Ascending aorta (tissue), 2 donors: ENCODE data around the gene CYFIP2. TPM values are rescaled to one million over a fixed set of nuclear protein-coding genes. Genes with fewer than 3 reads are reported as not detected.
A peak's percentile ranks its signal among the peaks of the same experiment; 100 is the strongest.

Experiments
- DNase-seq, 2 donors: peaks; one replicate each; pipeline ENCODE4 v3.0.0-alpha.2; 2019; ENCODE audit warnings: low spot score in 2 of 2
- H3K27ac ChIP-seq, 2 donors: fragments of 200-600 bp; sonication (generic); one replicate each; pipeline ENCODE4 v1.5.1; 2016 to 2017; ENCODE audit warnings: mild to moderate bottlenecking in 1 of 2
- H3K27me3 ChIP-seq: fragments of 200-600 bp; sonication (generic); one replicate; pipeline ENCODE4 v1.5.1; 2017
- H3K36me3 ChIP-seq, 2 donors: fragments of 200-600 bp; sonication (generic); one replicate each; pipeline ENCODE4 v1.5.1; 2016
- H3K4me1 ChIP-seq, 2 donors: fragments of 200-600 bp; sonication (generic); one replicate each; pipeline ENCODE4 v1.5.1; 2016 to 2017; ENCODE audit warnings: mild to moderate bottlenecking in 1 of 2
- H3K4me3 ChIP-seq, 2 donors: fragments of 200-600 bp; sonication (generic); one replicate each; pipeline ENCODE4 v1.5.1; 2016 to 2017; ENCODE audit warnings: mild to moderate bottlenecking in 1 of 2
- H3K9me3 ChIP-seq, 2 donors: fragments of 200-600 bp; sonication (generic); one replicate each; pipeline ENCODE4 v1.5.1; 2016
- CTCF ChIP-seq, 3 experiments: fragments of 200-600 bp in 2 of 3; fragments of 450-650 bp in 1 of 3; sonication (generic) in 2 of 3; IDR thresholded peaks; one replicate each; pipeline ENCODE4 v1.5.1; 2016 to 2019; ENCODE audit warnings: antibody characterized with exemption in 3 of 3, mild to moderate bottlenecking in 1 of 3, moderate library complexity in 1 of 3
- intact Hi-C: fragments of 100-400 bp; cut with DNase I; formaldehyde crosslinking; loops from one replicate; pipeline ENCODE4 v1.15.1; 2023
- total RNA-seq: library from RNA; depleted of rRNA; stranded (reverse); fragments of >200 nt; gene quantifications from one replicate; pipeline ENCODE4 v1.1.0, GENCODE V29; 2016

Gene CYFIP2
- total RNA-seq, 1 donor from 2014 or later: 78.1 TPM

GRCh38 chr5:157362502-157362901 lies 96.6 kb downstream of the CYFIP2 start:
- H3K27me3 ChIP-seq: no peaks in the 10 kb centered on the region
- no peaks in the 10 kb centered on the region for H3K9me3 ChIP-seq
- no peak overlapping the region for H3K27ac ChIP-seq
- intact Hi-C loops: no loop called here
- H3K36me3 ChIP-seq: peaks cover 0 to 32% of the 10 kb centered on the region in 2 donors
- DNase-seq: no peak
- H3K4me3 ChIP-seq: no peak overlapping the region
- peaks cover 0 to 3% of the 10 kb centered on the region in 2 donors for H3K4me1 ChIP-seq
- no peak for TF ChIP-seq CTCF (IDR thresholded peaks at IDR 0.05)

GRCh38 chr5:157362982-157363381 lies 97.1 kb downstream of the CYFIP2 start:
- peaks cover 0 to 32% of the 10 kb centered on the region in 2 donors for H3K36me3 ChIP-seq
- H3K4me1 ChIP-seq: peaks cover 0 to 3% of the 10 kb centered on the region in 2 donors
- H3K27me3 ChIP-seq: no peaks in the 10 kb centered on the region
- H3K27ac ChIP-seq: no peak overlapping the region
- no peaks in the 10 kb centered on the region for H3K9me3 ChIP-seq
- TF ChIP-seq CTCF (IDR thresholded peaks at IDR 0.05): no peak
- no peak for DNase-seq
- intact Hi-C loops: no loop called here
- H3K4me3 ChIP-seq: no peak overlapping the region

GRCh38 chr5:157365732-157366131 lies 99.8 kb downstream of the CYFIP2 start:
- peaks cover 0 to 14% of the 10 kb centered on the region in 2 donors for H3K36me3 ChIP-seq
- intact Hi-C loops: loop anchor here (1.0 to 5.0 kb wide), 4 partner anchors 17 to 377 kb away; partner anchors contain the start of gene LSM11
- TF ChIP-seq CTCF (IDR thresholded peaks at IDR 0.05): no peak
- no peaks in the 10 kb centered on the region for H3K27me3 ChIP-seq
- H3K4me3 ChIP-seq: no peak overlapping the region
- no peak overlapping the region for H3K27ac ChIP-seq
- no peak for DNase-seq
- peaks cover 0 to 3% of the 10 kb centered on the region in 2 donors for H3K4me1 ChIP-seq
- no peaks in the 10 kb centered on the region for H3K9me3 ChIP-seq

- intact Hi-C loops: loop anchor here (1.0 to 5.0 kb wide), 4 partner anchors 16 to 375 kb away; partner anchors contain the start of gene LSM11
- Histone ChIP-seq H3K27ac (peak overlapping the region; percentile 28 to 54), H3K27me3 (no peaks in the 10 kb centered on the region), H3K4me3 (no peak overlapping the region), H3K4me1 (peaks cover 0 to 3% of the 10 kb centered on the region in 2 donors), H3K9me3 (no peaks in the 10 kb centered on the region), H3K36me3 (peaks cover 0 to 6% of the 10 kb centered on the region in 2 donors)
- DNase-seq: peak in 1 of 2 donors; percentile 72
- peak; percentile 53 to 78 (median 68) for TF ChIP-seq CTCF (IDR thresholded peaks at IDR 0.05)
These were observed 101.1 kb downstream of the CYFIP2 start for GRCh38 chr5:157366741-157367674.

- H3K9me3 ChIP-seq: no peaks in the 10 kb centered on the region
- no peak overlapping the region for H3K4me3 ChIP-seq
- H3K4me1 ChIP-seq: peaks cover 0 to 3% of the 10 kb centered on the region in 2 donors
- intact Hi-C loops: loop anchor here (5.0 kb wide), 1 partner anchor 373 kb away; the partner anchor contains the start of gene LSM11
- no peaks in the 10 kb centered on the region for H3K27me3 ChIP-seq
- no peak for TF ChIP-seq CTCF (IDR thresholded peaks at IDR 0.05)
- no peak overlapping the region for H3K27ac ChIP-seq
- DNase-seq: no peak
- no peaks in the 10 kb centered on the region for H3K36me3 ChIP-seq
These were observed 103.6 kb downstream of the CYFIP2 start for GRCh38 chr5:157369507-157369906.
